ENCODE results near the gene ST3GAL4.

ST3GAL4 gene

GRCh38 chr11:126354631-126355323 lies 709 bp upstream of the ST3GAL4 start:
- ATAC-seq (ENCODE audit: low read depth) (peak; percentile 18), DNase-seq (ENCODE audit: low spot score) (peak; percentile 45)
- H3K4me3 ChIP-seq (ENCODE audit: severe bottlenecking): peak overlapping the region; percentile 60
- H3K27me3 ChIP-seq (ENCODE audit: insufficient read depth, poor library complexity, severe bottlenecking): no peaks in the 10 kb centered on the region
- peaks cover 32% of the 10 kb centered on the region for H3K4me1 ChIP-seq (ENCODE audit: insufficient read depth, poor library complexity, severe bottlenecking)
- no peaks in the 10 kb centered on the region for H3K9me3 ChIP-seq (ENCODE audit: severe bottlenecking)
- H3K36me3 ChIP-seq (ENCODE audit: low read depth): peaks cover 29% of the 10 kb centered on the region
- peak overlapping the region; percentile 94 for H3K27ac ChIP-seq (ENCODE audit: poor library complexity, severe bottlenecking)
- TF ChIP-seq, protein P1, sequence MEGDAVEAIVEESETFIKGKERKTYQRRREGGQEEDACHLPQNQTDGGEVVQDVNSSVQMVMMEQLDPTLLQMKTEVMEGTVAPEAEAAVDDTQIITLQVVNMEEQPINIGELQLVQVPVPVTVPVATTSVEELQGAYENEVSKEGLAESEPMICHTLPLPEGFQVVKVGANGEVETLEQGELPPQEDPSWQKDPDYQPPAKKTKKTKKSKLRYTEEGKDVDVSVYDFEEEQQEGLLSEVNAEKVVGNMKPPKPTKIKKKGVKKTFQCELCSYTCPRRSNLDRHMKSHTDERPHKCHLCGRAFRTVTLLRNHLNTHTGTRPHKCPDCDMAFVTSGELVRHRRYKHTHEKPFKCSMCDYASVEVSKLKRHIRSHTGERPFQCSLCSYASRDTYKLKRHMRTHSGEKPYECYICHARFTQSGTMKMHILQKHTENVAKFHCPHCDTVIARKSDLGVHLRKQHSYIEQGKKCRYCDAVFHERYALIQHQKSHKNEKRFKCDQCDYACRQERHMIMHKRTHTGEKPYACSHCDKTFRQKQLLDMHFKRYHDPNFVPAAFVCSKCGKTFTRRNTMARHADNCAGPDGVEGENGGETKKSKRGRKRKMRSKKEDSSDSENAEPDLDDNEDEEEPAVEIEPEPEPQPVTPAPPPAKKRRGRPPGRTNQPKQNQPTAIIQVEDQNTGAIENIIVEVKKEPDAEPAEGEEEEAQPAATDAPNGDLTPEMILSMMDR (IDR thresholded peaks at IDR 0.05; ENCODE audit: poor library complexity, severe bottlenecking): no peak

- DNase-seq (ENCODE audit: low spot score): peak; percentile 58
These were observed 726 bp downstream of the ST3GAL4 start for GRCh38 chr11:126355926-126356897.

GRCh38 chr11:126357055-126357962 lies 1.8 kb downstream of the ST3GAL4 start:
- Histone ChIP-seq H3K9me3 (ENCODE audit: severe bottlenecking) (no peaks in the 10 kb centered on the region), H3K4me1 (ENCODE audit: insufficient read depth, poor library complexity, severe bottlenecking) (peaks cover 23% of the 10 kb centered on the region), H3K27ac (ENCODE audit: poor library complexity, severe bottlenecking) (peak overlapping the region; percentile 94), H3K27me3 (ENCODE audit: insufficient read depth, poor library complexity, severe bottlenecking) (no peaks in the 10 kb centered on the region), H3K4me3 (ENCODE audit: severe bottlenecking) (peak overlapping the region; percentile 60), H3K36me3 (ENCODE audit: low read depth) (peaks cover 20% of the 10 kb centered on the region)
- no peak for ATAC-seq (ENCODE audit: low read depth)
- TF ChIP-seq, protein P1 (IDR thresholded peaks at IDR 0.05; ENCODE audit: poor library complexity, severe bottlenecking): no peak
- DNase-seq (ENCODE audit: low spot score): no peak

More at GRCh38 chr11:126355926-126356897, 726 bp downstream of the ST3GAL4 start:
- peak overlapping the region; percentile 60 for H3K4me3 ChIP-seq (ENCODE audit: severe bottlenecking)
- peak overlapping the region; percentile 94 for H3K27ac ChIP-seq (ENCODE audit: poor library complexity, severe bottlenecking)
- H3K9me3 ChIP-seq (ENCODE audit: severe bottlenecking): no peaks in the 10 kb centered on the region
- TF ChIP-seq, protein P1 (IDR thresholded peaks at IDR 0.05; ENCODE audit: poor library complexity, severe bottlenecking): no peak
- H3K27me3 ChIP-seq (ENCODE audit: insufficient read depth, poor library complexity, severe bottlenecking): no peaks in the 10 kb centered on the region
- ATAC-seq (ENCODE audit: low read depth): peak; percentile 1; the same call in 2 of the 3 replicates
- H3K36me3 ChIP-seq (ENCODE audit: low read depth): peaks cover 30% of the 10 kb centered on the region
- H3K4me1 ChIP-seq (ENCODE audit: insufficient read depth, poor library complexity, severe bottlenecking): peaks cover 29% of the 10 kb centered on the region

- H3K36me3 ChIP-seq (ENCODE audit: low read depth): peaks cover 17% of the 10 kb centered on the region
- H3K4me3 ChIP-seq (ENCODE audit: severe bottlenecking): no peak overlapping the region
- H3K4me1 ChIP-seq (ENCODE audit: insufficient read depth, poor library complexity, severe bottlenecking): peaks cover 15% of the 10 kb centered on the region
- DNase-seq (ENCODE audit: low spot score): no peak
- no peak for ATAC-seq (ENCODE audit: low read depth)
- H3K9me3 ChIP-seq (ENCODE audit: severe bottlenecking): no peaks in the 10 kb centered on the region
- H3K27me3 ChIP-seq (ENCODE audit: insufficient read depth, poor library complexity, severe bottlenecking): no peaks in the 10 kb centered on the region
- H3K27ac ChIP-seq (ENCODE audit: poor library complexity, severe bottlenecking): no peak overlapping the region
- TF ChIP-seq, protein P1 (IDR thresholded peaks at IDR 0.05; ENCODE audit: poor library complexity, severe bottlenecking): no peak
These were observed 2.7 kb downstream of the ST3GAL4 start for GRCh38 chr11:126357969-126358762.
